Activated CD8-positive, alpha-beta memory T cell treated with anti-CD3 and anti-CD28 coated beads for 4 hours (primary cell): ENCODE measurements around the gene PDE1A.

Experiments
- DNase-seq, 2 donors: peaks; one replicate each; pipeline ENCODE4 v3.0.0-alpha.2; 2020; ENCODE audit warnings: low read depth in 2 of 2

Gene PDE1A

DNA sequence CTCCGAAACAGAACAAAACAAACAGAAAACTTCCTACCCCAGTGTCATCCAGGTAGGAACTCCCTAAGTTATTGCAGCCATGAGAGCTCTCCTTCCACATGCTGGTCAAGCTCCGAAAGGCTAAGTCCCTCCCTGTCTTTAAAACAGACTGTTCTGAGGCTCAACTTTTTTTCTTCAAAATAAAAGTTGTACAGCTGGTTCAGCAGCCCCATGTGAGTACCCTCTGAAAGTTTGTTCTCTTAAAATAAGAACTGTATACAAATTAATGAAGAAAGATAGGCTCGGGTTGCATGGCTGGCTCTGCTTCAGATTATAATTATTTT lies at the start of gene PDE1A:
Gene PDE1A, minus strand, starts transcription at position 119 of the 323 bp plus-strand sequence.
- no peak for DNase-seq

DNA sequence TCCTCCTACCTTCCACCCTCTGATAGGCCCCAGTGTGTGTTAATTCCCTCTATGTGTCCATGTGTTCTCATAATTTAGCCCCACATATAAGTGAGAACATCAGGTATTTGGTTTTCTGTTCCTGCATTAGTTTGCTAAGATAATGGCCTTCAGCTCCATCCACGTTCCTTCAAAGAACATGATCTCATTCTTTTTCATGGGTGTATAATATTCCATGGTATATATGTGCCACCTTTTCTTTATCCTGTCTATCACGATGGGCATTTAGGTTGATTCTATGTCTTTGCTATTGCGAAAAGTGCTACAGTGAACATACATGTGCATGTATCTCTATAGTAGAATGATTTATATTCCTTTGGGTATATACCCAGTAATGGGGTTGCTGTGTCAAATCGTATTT lies 46.8 kb upstream of the PDE1A start:
- DNase-seq, result no peak

DNA sequence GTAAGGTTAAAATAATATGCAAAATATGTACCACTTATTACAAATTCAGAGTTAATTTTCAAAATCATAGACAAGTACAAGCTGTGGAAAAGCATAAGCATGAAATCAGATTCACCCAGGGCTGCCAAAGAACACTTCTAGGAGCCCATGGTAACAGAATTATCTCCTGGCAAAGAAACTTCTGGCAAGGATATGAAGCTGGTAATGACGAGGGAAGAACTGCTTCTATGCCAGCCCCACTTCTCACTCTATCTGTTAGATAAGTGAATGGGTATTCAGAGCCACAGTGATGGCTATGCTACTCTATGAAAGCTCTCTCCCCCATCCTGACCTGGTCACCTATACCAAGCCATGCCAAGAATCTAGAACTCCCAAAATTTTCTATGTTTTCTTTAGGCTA lies 36.9 kb upstream of the PDE1A start:
- DNase-seq, result no peak

DNA sequence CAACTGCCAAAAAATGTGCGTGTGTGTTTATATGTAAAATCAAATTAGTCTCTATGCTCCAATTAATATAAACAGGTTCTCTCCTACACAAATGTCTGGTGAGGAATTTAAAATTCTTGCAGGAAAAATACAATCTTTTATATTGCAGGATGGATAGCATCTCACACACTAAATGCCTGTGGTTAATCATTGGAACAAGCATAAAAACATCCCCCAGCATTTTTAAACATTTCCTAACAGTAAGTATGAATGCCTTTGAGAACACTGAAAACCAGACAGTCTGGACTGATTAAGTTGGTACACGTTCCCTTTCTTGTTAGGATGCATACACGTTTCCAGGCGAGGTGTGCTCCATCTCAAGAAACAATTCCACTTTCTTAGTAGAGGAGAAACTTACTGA lies 29.9 kb upstream of the PDE1A start:
- no peak for DNase-seq

DNA sequence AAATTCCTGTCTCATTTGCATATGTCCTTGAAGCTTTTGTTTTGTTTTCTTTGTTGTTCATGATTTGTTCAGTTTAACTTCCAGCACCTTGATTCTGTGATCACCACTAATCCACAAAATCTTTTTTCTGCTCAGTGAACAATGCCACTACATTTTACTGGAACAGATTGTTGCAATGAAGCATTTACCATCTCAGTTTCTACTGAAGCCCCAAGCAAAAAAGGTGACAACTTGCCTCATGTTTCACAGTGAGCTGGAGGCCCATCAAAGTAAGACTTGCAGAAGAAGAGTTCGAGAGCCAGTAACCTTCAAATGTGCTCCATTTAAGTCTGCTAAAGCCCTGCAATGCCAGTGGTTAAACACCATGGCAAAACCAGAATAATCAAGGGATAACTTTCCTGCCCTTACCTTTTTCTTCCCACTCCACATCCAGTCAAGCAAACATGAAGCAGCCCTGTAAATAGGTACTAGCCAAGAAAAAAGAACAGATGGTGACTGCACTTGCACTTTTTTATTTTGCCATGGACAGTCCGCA lies 25.7 kb upstream of the PDE1A start:
- DNase-seq, result no peak

DNA sequence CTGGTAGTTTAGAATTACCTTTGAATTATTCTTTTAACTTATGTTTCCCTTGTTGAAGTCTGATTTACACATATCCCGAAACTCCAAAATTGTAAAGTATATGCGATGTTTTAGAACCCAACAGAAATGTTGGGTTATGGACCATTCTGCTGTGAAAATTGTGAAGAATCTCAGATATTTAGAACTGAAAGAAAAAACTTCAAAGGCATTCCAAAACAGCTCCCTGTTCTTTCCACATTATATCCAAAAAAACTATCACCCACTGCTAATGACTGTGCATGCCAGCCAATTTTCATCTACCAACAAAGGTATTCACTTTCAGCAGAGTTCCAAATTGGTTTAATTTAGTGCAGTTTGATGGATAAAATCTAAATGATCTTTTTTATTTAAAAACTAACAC lies 21.5 kb upstream of the PDE1A start:
- no peak for DNase-seq

DNA sequence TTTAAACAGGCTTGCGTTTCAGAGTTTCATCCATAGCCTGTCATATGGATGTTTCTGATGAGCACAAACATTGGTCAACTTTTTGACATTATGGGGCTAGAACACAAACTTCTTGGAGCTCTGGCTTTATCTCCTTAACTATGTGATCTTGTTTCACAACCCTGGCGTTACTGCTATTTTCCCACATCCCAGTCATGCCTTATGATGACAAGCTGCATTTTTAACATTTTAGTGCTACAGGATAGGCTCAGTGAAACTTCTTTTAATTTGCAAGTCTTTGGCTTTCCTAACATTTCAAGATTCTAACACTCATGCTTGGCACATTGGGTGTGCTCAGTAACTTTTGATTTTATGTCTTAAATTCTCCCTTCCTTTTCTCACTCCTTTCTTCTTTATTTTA lies 21.0 kb upstream of the PDE1A start:
- DNase-seq, result no peak

DNA sequence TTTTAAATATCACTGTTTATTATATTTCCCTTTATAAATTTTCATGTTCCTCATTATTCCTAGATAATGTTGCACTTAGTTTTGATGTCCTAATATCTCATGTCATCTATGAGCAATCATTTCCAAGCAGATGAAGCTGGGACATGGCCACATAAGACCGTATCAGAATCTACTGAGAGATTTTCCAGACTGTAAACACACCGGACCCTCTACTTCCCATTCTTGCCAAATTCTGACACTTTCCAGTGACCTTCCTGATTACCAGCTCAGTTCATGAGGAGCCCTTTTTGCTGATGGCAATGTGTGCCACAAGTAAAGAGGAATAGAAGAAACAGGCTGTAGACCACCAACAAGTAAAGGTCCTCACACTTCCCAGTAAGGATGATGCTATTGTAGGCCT lies 20.3 kb upstream of the PDE1A start:
- no peak for DNase-seq

DNA sequence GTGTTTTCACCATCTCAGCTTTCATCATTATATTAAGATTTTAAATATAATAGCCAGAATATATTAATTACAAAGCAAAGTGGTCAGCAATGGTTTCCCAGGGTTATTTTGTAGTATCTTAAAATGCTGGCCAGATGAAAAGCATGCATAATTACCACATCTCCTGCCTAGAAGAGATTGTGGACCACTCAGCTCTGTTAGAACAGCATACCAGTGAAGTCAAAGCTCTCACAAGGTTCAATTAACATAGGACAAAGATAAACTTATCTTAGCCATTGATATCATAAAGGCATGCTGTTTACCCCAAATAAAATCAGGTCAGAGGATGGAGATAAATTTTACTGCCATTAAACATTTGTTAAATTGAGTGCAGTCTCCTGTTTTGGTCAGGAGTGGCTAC lies 19.3 kb upstream of the PDE1A start:
- no peak for DNase-seq

DNA sequence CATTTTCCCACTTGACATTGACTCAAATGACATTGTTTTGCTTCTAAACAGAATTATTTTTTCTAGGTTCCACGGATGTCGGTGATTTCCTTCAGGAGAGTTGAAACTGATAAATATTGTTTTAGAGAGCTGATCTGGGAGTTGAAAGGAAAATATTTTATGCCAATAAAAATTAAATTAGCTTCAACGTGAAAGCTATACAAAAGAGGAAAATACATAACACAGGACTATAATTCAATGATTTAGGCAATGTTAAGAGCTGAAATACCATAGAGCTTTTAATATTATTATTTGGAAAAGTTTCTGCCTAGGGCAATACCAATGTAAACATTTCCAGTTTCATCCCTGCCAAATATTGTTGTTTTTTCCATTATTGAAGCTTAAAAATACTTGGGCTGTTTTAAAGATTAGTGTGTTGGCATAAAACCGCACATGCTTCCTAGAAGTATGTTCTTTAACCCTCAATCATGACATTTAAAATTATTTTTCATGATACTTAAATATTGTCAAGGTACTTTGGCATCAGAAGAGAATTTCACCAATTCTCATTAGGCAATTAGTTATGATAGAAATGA lies 18.6 kb upstream of the PDE1A start:
- DNase-seq, result no peak

DNA sequence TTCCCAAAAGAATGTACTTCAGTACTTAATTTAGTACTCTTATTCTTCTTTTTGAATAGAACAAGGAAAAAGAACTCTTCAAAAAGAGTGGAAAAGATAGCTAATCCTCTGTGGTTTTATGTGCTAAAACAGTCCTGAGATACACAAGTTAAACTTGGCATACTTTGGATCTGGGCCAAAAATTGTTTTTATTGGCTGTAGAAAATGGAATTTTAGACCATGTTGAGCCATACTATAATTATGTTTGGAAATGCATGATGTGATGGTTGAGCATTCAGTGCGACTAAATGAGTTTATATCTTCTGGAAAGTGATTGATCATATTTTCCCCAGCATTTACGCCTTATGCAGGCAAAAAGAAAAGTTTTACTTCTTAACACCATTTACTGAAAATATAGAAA lies 18.0 kb upstream of the PDE1A start:
- no peak for DNase-seq

DNA sequence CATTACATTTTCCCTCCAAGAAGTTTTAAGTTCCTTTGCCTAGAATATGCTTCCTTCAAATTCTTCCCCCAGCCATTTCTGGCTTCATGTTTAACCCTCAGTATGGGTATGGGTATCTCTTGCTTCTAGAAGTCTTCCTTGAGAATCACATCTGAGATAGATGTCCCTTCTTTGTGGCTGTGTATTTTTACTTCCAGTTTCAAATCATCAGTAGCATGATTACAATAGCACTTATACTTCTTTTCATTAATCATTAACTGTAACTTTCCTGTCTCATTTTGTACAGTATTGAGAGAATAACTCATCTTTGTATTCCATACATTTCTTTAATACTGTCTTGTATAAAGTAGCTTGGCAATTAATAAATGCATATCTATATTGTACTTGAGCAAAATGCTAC lies 17.3 kb upstream of the PDE1A start:
- DNase-seq, result no peak

DNA sequence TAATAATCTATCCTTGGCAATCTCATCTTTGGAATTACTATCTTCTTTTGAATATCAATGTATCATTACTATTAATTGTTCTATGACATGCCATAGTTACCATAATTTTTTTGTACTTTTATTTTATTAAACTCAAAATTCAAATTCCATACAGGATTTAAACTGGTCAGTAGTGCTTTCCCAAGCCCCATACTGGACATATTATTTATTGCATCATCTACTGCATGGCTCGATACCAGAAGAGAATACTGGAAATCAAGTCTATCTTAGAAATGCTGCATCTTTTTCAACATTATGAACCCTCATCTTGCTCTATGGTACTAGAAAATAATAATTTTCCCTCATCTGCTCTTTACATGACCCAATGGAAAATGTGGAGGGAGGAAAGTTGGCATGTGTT lies 9.4 kb upstream of the PDE1A start:
- no peak for DNase-seq

DNA sequence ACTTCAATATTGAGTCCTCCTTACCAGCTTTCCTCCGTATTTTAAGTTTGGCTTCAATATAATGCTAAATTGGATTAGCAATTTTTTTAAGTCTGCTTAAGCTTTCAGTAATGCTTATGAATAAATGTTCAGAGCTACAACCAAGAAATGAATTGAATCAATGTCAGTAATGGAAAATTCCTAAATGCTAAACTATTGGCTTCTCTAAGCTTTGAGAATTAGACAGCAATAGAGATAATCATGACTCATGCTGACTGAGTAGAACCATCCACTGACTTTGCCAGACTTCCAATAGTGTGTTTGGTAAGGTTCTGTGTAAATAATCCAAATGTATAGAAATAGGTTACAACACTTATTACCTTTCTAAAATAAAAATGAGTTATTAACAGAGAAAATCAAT lies 8.9 kb upstream of the PDE1A start:
- DNase-seq, result no peak

DNA sequence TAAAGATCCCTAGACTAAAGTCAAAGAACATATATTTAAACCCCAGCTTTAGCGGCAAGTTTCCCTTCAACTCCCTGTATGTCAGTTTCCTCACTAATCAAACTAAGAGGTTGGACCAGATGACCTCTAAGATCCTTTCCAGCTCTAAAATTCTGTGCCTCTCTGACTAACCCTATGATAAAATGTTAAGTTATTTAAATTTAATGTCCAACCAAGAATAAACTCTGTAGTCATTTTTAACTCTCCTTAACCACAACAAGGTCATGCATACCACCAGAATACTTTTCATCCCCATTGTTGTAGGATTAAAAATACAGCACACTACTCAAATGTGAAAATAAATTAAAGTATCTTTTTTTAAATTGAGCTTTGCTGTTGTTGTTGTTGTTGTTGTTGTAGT lies 5.2 kb upstream of the PDE1A start:
- no peak for DNase-seq

DNA sequence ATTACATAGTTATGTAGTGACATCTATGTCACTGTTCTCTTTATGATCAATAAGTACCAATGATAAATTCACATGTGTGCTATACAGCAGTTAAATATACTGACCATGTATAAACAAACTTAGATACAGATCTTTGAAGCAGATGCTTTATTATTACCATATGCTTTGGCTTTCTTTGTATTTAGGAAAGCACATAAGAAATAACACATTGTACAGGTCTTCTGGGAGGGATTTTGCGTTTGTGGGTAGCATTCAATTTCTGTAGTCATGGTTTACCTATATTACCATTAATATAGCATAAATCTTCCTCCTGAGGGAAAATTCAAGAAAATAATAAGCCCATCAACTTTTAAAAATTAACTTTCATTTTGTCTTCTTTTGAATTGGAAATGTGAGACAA lies 1.6 kb upstream of the PDE1A start:
- DNase-seq, result no peak

DNA sequence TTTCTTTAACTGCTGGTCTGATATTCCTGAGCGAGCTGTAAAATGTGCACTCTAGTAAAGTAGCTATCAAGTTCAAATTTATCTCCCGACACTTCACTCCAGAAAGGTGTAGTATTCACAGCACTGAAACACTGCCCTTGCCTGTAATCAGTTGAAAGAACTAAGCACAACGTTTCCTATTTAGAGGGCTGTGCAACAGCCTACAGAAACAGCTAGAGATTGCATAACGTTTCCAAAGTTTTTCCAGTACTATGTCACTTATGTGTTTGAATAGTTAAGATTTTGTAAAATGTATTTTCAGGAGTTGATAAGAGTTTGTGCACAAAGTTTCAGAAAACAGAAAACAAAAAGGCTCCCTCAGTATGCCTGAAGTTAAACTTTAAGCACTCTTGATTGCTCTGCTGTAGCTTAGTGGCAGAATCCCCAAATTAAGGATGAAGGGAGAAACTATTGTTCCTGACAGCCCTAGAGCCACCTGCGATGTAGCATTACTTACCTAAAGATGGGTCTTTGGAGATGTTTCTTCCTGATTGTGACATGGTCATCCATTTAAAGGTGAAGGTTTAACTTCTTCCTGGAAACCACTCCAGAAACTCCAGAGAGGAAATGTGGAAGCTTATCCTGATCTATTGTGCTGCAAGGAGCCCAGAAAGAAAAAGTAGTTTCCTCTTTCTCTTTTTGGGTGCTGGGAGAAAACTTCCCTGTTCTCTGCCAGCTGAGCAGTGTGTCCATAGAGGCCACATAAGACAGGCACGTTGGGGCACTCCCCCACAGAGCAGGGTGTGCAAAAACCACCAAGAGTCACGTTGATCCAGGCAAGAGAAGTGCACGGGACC lies 536 bp downstream of the PDE1A start:
- no peak for DNase-seq

DNA sequence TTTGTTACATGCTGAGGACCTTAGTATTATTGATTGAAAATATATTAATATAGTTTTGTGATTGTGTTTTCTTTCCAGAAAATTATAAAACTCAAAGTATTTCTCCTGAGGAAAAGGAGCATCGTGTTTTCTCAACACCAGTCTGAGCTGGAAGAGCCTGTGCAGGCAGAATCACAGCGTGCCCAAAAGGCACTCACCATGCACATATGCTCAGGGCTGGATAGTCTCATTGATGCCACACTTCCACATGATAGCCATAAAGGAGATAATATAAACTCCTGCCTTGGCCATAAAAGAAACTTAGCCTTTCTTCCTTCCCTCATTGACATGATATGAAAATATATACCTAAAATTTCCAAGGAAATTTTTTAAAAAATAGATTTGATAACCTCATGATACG lies 4.0 kb downstream of the PDE1A start:
- DNase-seq, result no peak

DNA sequence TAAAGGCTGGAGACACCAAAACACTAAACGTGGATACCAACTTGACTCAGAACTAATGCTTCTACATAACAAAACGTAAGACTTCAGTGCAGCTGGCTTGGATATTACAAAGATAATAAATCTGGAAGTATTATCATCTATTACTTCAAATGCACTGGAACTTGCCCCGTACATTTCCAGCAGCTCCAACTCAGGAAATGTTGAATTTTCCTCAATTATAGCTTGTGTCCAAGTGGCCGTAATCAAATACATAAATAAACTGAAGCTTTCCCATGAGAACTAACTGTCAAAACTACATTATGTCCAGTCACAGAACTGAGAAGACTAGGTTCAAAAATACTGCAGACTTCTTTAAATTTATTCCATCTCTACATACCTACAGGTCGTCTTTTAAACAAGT lies 6.2 kb downstream of the PDE1A start:
- DNase-seq, result no peak

DNA sequence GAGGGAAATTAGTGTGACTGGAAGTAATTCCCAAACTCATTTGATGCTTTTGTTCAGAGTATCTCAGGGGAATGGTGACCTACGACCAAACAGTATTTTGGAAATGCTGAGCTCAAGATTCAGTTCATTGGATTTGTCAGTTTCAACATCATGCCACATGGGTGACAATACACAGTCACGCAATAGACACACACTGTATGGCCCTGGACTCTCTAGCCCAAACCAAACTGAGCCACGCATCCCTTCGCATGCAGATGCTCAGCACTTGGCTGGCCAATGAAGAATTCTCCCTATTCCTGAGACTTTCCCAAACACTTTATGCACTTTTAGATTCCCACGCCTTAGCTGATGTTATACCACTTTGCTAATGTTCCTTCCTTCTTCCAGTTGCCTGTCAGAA lies 10.0 kb downstream of the PDE1A start:
- no peak for DNase-seq

DNA sequence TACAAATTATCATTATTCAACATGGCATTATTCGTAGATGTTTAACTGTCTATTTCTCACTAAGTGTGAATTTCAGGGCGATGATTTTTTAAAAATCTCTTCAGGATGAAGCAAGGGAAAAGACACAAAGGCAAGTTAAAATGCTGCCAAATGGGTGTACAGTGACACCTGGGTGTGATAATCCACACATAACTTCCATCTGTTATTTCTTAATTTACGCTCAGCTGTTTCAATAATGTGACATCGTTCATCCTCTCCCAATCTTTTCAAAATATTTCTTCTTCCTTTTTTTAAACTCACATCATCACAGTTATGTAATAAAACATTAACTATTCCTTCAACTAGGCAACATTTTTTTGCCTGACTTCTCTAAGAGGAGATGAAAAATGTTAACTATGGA lies 10.6 kb downstream of the PDE1A start:
- no peak for DNase-seq

DNA sequence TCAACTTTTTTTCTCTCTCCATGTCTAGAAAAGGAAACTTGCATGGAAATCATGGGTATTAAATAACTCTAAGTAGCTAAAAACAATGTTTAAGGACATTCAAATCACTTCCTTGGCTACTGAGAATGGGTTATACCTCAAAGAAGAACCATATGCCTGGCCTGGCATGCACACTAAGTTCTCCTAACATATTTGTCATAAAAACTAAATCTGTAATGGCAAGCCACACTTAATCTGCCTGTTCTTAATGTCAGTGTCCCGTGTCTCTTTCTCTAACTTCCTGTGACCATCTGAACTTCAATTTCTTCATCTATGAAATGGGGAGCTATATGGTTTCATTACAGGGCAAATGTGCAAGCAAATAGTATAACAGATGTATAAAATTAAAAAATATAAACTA lies 11.1 kb downstream of the PDE1A start:
- DNase-seq, result no peak

DNA sequence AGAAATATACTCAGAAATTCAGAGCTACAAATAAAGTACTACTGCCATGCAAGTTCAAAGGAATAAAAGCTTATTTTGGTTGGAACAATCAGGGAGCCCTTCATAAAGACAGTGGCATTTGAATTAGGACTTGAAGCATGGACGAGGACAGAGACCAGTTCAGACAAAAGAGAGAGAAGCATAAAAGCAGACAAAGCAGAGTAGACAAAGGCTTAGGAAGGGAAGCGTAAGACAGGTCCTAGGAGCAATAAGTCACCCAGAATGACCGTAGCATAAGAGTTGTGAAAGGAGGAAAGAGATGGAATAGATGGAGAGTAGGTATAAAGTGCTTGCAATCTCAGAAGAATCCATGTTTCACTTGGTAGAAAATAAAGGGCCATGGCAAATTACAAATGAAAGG lies 14.0 kb downstream of the PDE1A start:
- no peak for DNase-seq

DNA sequence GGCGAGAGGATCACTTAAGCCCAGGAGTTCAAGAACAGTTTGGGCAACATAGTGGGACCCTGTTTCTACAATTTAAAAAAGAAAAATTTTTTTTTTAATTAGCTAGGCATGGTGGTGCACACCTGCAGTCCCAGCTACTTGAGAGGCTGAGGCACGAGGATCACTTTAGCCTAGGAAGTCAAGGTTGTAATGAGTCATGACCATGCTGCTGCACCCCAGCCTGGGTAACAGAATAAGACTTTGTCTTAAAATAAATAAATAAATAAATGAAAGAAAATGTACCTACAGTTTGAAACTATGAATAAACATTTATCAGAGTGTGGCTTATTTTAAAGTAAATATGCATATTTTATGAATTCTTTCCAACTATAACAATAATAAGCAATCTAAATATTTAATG lies 16.7 kb downstream of the PDE1A start:
- DNase-seq, result no peak
